ENCODE data around the gene BCLAF1. TPM values are rescaled to one million over a fixed set of nuclear protein-coding genes. Genes with fewer than 3 reads are reported as not detected.
"Not testable (repeated sequence)": the region's sequence is repeated elsewhere in the genome, so short reads cannot be mapped to it uniquely, and the experiment has no call there.

Gene BCLAF1
- total RNA-seq, 2 donors from 2014 or later: 77.8 to 179 TPM

GRCh38 chr6:136315594-136315993, 25.9 kb upstream of the BCLAF1 start:
- H3K4me1 ChIP-seq: peaks cover 4% of the 10 kb centered on the region
- WGBS, 2 donors: 89% methylated on average over 4 of the region's 4 CpGs
- H3K27me3 ChIP-seq: no peaks in the 10 kb centered on the region
- no peaks in the 10 kb centered on the region for H3K9me3 ChIP-seq
- H3K36me3 ChIP-seq (replicated peaks in 1 of 2; ENCODE audit: insufficient read depth in 1 of 2, low read depth in 2 of 2): no peaks in the 10 kb centered on the region
- TF ChIP-seq CTCF (IDR thresholded peaks at IDR 0.05) (no peak), POLR2A (IDR thresholded peaks at IDR 0.05) (no peak)
- no peak overlapping the region for H3K4me3 ChIP-seq
- no peak overlapping the region for H3K27ac ChIP-seq
- DNase-seq (no peak), ATAC-seq (no peak)
- intact Hi-C loops (cut with DNase I): no loop called here

- no peak overlapping the region for H3K4me3 ChIP-seq
- no peak for TF ChIP-seq POLR2A (IDR thresholded peaks at IDR 0.05)
- no peak for TF ChIP-seq CTCF (IDR thresholded peaks at IDR 0.05)
- WGBS, 2 donors: 91 to 97% methylated on average over 3 of the region's 3 CpGs
- no peak overlapping the region for H3K27ac ChIP-seq
- no peaks in the 10 kb centered on the region for H3K27me3 ChIP-seq
- no peaks in the 10 kb centered on the region for H3K36me3 ChIP-seq (replicated peaks in 1 of 2; ENCODE audit: insufficient read depth in 1 of 2, low read depth in 2 of 2)
- no peak for ATAC-seq
- H3K9me3 ChIP-seq: no peaks in the 10 kb centered on the region
- no peak for DNase-seq
- peaks cover 4% of the 10 kb centered on the region for H3K4me1 ChIP-seq
- intact Hi-C loops (cut with DNase I): no loop called here
Observed at GRCh38 chr6:136312975-136313374, 23.3 kb upstream of the BCLAF1 start.

GRCh38 chr6:136309729-136310311, 20.2 kb upstream of the BCLAF1 start:
- H3K36me3 ChIP-seq (replicated peaks in 1 of 2; ENCODE audit: insufficient read depth in 1 of 2, low read depth in 2 of 2): no peaks in the 10 kb centered on the region
- DNase-seq (no peak), ATAC-seq (no peak)
- peaks cover 6% of the 10 kb centered on the region for H3K4me1 ChIP-seq
- TF ChIP-seq CTCF (IDR thresholded peaks at IDR 0.05) (no peak), POLR2A (IDR thresholded peaks at IDR 0.05) (no peak)
- no peak overlapping the region for H3K4me3 ChIP-seq
- H3K27ac ChIP-seq: no peak overlapping the region
- no peaks in the 10 kb centered on the region for H3K9me3 ChIP-seq
- no peaks in the 10 kb centered on the region for H3K27me3 ChIP-seq
- intact Hi-C loops (cut with DNase I): no loop called here
- WGBS, 2 donors: 93 to 100% methylated on average over 1 of the region's 1 CpG

- H3K27ac ChIP-seq: no peak overlapping the region
- intact Hi-C loops (cut with DNase I): no loop called here
- H3K9me3 ChIP-seq: no peaks in the 10 kb centered on the region
- 79 to 90% methylated on average over 3 of the region's 3 CpGs for WGBS, 2 donors
- TF ChIP-seq CTCF (IDR thresholded peaks at IDR 0.05): no peak
- no peak for TF ChIP-seq POLR2A (IDR thresholded peaks at IDR 0.05)
- H3K27me3 ChIP-seq: no peaks in the 10 kb centered on the region
- H3K4me3 ChIP-seq: no peak overlapping the region
- H3K36me3 ChIP-seq (replicated peaks in 1 of 2; ENCODE audit: insufficient read depth in 1 of 2, low read depth in 2 of 2): no peaks in the 10 kb centered on the region
- peaks cover 6% of the 10 kb centered on the region for H3K4me1 ChIP-seq
- no peak for ATAC-seq
- DNase-seq: no peak
Observed at GRCh38 chr6:136309171-136309570, 19.5 kb upstream of the BCLAF1 start.

- H3K4me1 ChIP-seq; H3K4me3 ChIP-seq; H3K27me3 ChIP-seq; ATAC-seq; H3K36me3 ChIP-seq (replicated peaks in 1 of 2; ENCODE audit: insufficient read depth in 1 of 2, low read depth in 2 of 2); intact Hi-C loops (cut with DNase I); DNase-seq; H3K27ac ChIP-seq; H3K9me3 ChIP-seq: not testable (repeated sequence)
- WGBS, 2 donors: 71 to 78% methylated on average over 1 of the region's 1 CpG
Observed at GRCh38 chr6:136308469-136308868, 18.8 kb upstream of the BCLAF1 start.

Data from body of pancreas (tissue), 4 donors.